Stomach (tissue), 9 donors: Measurements from ENCODE around the gene SGMS1. TPM values are rescaled to one million over a fixed set of nuclear protein-coding genes. Genes with fewer than 3 reads are reported as not detected.

Experiments used
- DNase-seq, 2 donors: peaks; one replicate each; pipeline versions ENCODE4 v3.0.0 to v3.0.0-alpha.2; 2013 to 2019
- H3K27ac ChIP-seq, 5 donors: fragments of 200-600 bp in 4 of 5; sonication (generic) in 4 of 5; one replicate each; pipeline ENCODE4 v1.5.1; 2013 to 2019; ENCODE audit warnings: mild to moderate bottlenecking in 1 of 5, moderate library complexity in 1 of 5
- H3K27me3 ChIP-seq, 3 donors: fragments of 200-600 bp; sonication (generic); one replicate each; pipeline ENCODE4 v1.5.1; 2017 to 2019; ENCODE audit warnings: mixed run types in 1 of 3
- H3K36me3 ChIP-seq, 4 donors: fragments of 200-600 bp; sonication (generic); 1 replicate in 3 of 4; 2 replicates in 1 of 4; pipeline ENCODE4 v1.5.1; 2016 to 2019
- H3K4me1 ChIP-seq, 4 donors: fragments of 200-600 bp; sonication (generic); one replicate each; pipeline ENCODE4 v1.5.1; 2016 to 2019
- H3K4me3 ChIP-seq, 4 donors: fragments of 200-600 bp; sonication (generic) in 3 of 4; one replicate each; pipeline ENCODE4 v1.5.1; 2016 to 2019; ENCODE audit warnings: mild to moderate bottlenecking in 1 of 4
- H3K9me3 ChIP-seq, 4 donors: fragments of 200-600 bp; sonication (generic); one replicate each; pipeline ENCODE4 v1.5.1; 2016 to 2019
- EP300 ChIP-seq: sonication (generic); formaldehyde crosslinking; IDR thresholded peaks from one replicate; pipeline ENCODE4 v1.6.1; 2017; ENCODE audit warnings: antibody characterized with exemption
- POLR2A ChIP-seq, 4 donors: fragments of 450-650 bp; IDR thresholded peaks; one replicate each; pipeline ENCODE4 v1.6.1; 2016; ENCODE audit warnings: antibody characterized with exemption in 4 of 4, control low read depth in 2 of 4, mild to moderate bottlenecking in 1 of 4, moderate library complexity in 1 of 4
- POLR2AphosphoS5 ChIP-seq, 3 donors: sonication (generic); formaldehyde crosslinking; IDR thresholded peaks; one replicate each; pipeline ENCODE4 v1.6.1; 2016; ENCODE audit warnings: antibody characterized with exemption in 3 of 3
- WGBS, 5 donors: extraction: QIAGEN DNeasy Blood & Tissue Kit in 3 of 5; methylation state at CpG; one replicate each; pipeline versions ENCODE4 v1.1.5 to v1.1.7; 2013 to 2018; 5-methylcytosine and 5-hydroxymethylcytosine counted together
- intact Hi-C: fragments of 100-400 bp; cut with DNase I; formaldehyde crosslinking; loops from one replicate; pipeline ENCODE4 v1.15.1; 2023; ENCODE audit warnings: low total_unique reads
- polyA plus RNA-seq, 3 donors: library from polyadenylated mRNA; stranded (reverse); fragments of 200-250 nt; gene quantifications; one replicate each; pipeline ENCODE4 v1.2.3, GENCODE V29; 2013
- total RNA-seq, 5 donors: library from RNA; depleted of rRNA; stranded (reverse); fragments of >200 nt; gene quantifications; one replicate each; pipeline versions ENCODE4 v1.1.0 to v1.2.3, GENCODE V29; 2014 to 2016
- TF ChIP-seq, protein P1 (sequence below), 7 experiments: fragments of 450-650 bp in 4 of 7; fragments of 200-600 bp in 3 of 7; sonication (generic) in 3 of 7; IDR thresholded peaks; one replicate each; pipeline ENCODE4 v1.5.1; 2016 to 2019; ENCODE audit warnings: antibody characterized with exemption in 7 of 7, control low read depth in 2 of 7, mild to moderate bottlenecking in 1 of 7
- donor health status: healthy with polysubstance abuse.
- donor health status: Bipolar disorder and iron deficiency.
- donor health status: healthy.

Gene SGMS1
- total and polyA plus RNA-seq, 8 donors = 6.2 to 229 (median 49.6) TPM

DNA sequence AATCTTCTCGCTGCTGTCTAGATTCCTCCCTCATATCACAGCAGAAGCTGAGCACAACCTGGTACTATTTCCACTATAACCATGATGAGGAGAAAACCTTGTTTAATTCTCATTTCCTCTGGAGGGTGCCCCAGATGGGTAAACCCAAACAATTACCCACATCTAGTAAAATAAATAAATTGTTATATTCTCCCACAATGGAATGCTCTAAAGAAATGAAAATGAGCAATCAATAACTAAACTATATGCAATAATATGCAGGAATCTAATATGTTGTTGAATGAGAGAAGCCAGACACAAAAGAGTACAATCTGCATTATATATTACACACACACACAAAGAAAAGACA lies 37.0 kb downstream of the SGMS1 start:
- Histone ChIP-seq H3K27ac (no peak overlapping the region), H3K36me3 (peaks cover 0 to 33% (median 27%) of the 10 kb centered on the region in 4 donors), H3K4me3 (no peak overlapping the region), H3K4me1 (peaks cover 0 to 33% (median 2%) of the 10 kb centered on the region in 4 donors), H3K9me3 (no peaks in the 10 kb centered on the region), H3K27me3 (no peaks in the 10 kb centered on the region)
- DNase-seq = no peak
- 83 to 94% (median 86%) methylated on average over 1 of the region's 1 CpG for WGBS, 5 donors
- TF ChIP-seq EP300 (no peak), POLR2AphosphoS5 (IDR thresholded peaks at IDR 0.05) (no peak), POLR2A (IDR thresholded peaks at IDR 0.05) (no peak)
- TF ChIP-seq, protein P1, sequence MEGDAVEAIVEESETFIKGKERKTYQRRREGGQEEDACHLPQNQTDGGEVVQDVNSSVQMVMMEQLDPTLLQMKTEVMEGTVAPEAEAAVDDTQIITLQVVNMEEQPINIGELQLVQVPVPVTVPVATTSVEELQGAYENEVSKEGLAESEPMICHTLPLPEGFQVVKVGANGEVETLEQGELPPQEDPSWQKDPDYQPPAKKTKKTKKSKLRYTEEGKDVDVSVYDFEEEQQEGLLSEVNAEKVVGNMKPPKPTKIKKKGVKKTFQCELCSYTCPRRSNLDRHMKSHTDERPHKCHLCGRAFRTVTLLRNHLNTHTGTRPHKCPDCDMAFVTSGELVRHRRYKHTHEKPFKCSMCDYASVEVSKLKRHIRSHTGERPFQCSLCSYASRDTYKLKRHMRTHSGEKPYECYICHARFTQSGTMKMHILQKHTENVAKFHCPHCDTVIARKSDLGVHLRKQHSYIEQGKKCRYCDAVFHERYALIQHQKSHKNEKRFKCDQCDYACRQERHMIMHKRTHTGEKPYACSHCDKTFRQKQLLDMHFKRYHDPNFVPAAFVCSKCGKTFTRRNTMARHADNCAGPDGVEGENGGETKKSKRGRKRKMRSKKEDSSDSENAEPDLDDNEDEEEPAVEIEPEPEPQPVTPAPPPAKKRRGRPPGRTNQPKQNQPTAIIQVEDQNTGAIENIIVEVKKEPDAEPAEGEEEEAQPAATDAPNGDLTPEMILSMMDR (IDR thresholded peaks at IDR 0.05) = no peak
- intact Hi-C loops = no loop called here

DNA sequence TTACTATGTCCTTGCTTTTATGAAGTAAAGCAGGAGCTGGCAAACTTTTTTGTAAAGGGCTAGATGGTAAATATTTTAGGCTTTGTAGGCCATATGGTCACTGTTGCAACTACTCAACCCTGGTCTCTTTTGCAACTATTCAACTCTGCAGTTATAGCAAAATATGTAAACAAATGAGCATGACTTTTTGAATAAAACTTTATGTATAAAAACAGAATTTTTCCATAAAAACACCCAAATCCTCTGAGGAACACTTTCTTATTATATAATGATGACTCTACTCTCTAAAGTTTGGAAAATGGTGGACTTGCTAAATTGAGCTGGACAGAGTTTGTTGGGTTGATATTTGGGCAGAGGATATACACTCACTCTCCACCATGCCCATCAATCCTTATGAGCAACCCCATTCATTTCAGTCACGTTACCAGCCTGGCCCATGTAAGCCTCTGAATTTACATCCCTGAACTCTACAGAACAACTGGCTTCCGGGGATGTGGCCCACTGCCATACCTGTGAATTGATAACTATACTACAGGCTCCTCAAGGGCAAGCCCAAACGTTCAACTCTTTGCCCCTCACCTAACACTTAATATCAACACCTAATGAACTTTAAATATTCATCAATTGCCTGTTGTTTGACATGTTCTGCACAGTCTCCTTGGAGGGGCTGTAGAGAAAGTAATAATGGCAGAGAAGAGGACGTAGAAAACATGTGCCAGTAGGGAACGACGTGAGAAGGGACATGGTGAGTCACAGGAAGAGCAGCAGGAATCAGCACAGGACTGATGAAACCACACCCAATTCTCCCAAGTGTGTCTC lies 37.6 kb downstream of the SGMS1 start:
- H3K27ac ChIP-seq = no peak overlapping the region
- WGBS, 5 donors = 80 to 89% (median 84%) methylated on average over 6 of the region's 6 CpGs
- no peaks in the 10 kb centered on the region for H3K27me3 ChIP-seq
- peaks cover 0 to 33% (median 27%) of the 10 kb centered on the region in 4 donors for H3K36me3 ChIP-seq
- peaks cover 0 to 38% (median 6%) of the 10 kb centered on the region in 4 donors for H3K4me1 ChIP-seq
- H3K9me3 ChIP-seq = no peaks in the 10 kb centered on the region
- TF ChIP-seq POLR2AphosphoS5 (IDR thresholded peaks at IDR 0.05) = no peak
- no peak for TF ChIP-seq EP300
- TF ChIP-seq POLR2A (IDR thresholded peaks at IDR 0.05) = no peak
- TF ChIP-seq, protein P1 (IDR thresholded peaks at IDR 0.05) = no peak
- DNase-seq = no peak
- intact Hi-C loops = no loop called here
- no peak overlapping the region for H3K4me3 ChIP-seq

DNA sequence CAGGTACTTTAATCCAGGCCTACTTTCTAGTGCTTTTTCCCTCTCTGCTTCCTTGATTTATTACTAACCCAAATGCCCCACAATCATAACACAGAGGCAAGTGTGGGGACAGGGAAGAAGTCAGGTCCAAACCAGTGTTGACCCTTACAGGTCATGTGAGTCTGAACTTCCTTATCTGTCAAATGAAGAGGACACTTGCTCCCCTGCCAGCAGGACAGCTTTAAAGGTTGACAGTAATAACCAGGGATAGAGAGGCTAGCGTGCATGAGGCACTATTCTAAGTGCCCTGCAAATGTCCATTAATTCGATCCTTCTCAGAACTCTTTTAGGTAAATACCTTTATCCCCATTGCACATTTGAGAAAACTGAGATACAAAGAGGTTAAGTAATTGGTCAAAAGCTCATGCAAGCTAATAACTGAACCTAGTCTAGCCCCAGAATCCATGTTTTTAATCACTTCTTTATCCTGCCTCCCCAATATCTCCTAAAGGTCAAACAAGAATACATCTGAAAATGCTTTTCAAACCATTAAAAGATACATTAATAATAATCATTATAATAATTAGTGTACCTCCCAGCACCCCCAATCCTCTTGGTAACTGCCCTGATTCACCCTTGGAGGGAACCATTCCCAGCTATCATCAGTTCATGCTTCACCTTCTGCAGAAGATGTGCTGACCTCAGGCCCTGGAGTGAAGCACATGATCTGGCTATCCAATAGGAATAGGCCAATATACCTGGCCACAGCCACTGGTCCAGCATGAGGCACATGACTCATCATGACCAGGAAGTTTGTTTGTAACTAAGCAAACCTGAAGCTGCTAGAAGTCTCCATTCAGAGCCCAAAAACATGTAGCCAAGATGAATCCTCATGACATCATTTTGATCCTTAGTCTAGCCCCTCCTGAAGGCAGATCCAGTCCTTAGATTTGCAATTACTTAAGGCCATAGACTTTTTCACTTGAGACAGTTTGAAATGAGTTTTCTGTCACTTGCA lies 40.7 kb downstream of the SGMS1 start:
- H3K27ac ChIP-seq = peak overlapping the region in 1 of 5 donors; percentile 7
- DNase-seq = no peak
- H3K36me3 ChIP-seq = peaks cover 0 to 13% (median 8%) of the 10 kb centered on the region in 4 donors
- H3K4me3 ChIP-seq = no peak overlapping the region
- H3K4me1 ChIP-seq = peaks cover 14 to 65% (median 28%) of the 10 kb centered on the region in 4 donors
- no peaks in the 10 kb centered on the region for H3K27me3 ChIP-seq
- 90 to 98% (median 96%) methylated on average over 2 of the region's 2 CpGs for WGBS, 5 donors
- H3K9me3 ChIP-seq = no peaks in the 10 kb centered on the region
- intact Hi-C loops = no loop called here
- TF ChIP-seq, protein P1 (IDR thresholded peaks at IDR 0.05) = no peak
- TF ChIP-seq POLR2AphosphoS5 (IDR thresholded peaks at IDR 0.05) (no peak), EP300 (no peak), POLR2A (IDR thresholded peaks at IDR 0.05) (no peak)

DNA sequence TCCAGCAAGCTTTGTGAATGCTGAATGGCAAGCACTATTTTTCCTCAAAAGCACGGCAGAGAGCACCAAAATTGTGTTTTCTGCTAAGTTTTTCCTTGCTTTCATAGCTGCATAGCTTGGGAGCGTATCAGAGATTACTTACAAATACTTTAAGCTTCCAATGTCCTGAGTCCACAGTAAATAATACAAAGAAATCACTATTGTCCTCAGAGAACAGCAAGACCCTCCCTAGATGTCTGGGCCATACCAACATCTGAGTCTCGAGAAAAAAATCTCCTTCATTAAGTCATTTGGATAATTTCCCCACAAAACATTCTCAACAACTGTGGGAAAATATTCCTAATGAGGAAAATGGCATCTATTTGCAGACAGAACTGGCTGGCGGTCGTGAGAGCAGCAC lies 41.7 kb downstream of the SGMS1 start:
- TF ChIP-seq EP300 = no peak
- no peak for TF ChIP-seq POLR2A (IDR thresholded peaks at IDR 0.05)
- TF ChIP-seq, protein P1 (IDR thresholded peaks at IDR 0.05) = no peak
- TF ChIP-seq POLR2AphosphoS5 (IDR thresholded peaks at IDR 0.05) = no peak
- Histone ChIP-seq H3K36me3 (peaks cover 0 to 5% (median under 1%) of the 10 kb centered on the region in 4 donors), H3K27ac (peak overlapping the region in 2 of 5 donors; percentile 7 to 87), H3K4me1 (peaks cover 24 to 75% (median 38%) of the 10 kb centered on the region in 4 donors), H3K9me3 (no peaks in the 10 kb centered on the region), H3K27me3 (no peaks in the 10 kb centered on the region), H3K4me3 (no peak overlapping the region)
- 80 to 94% (median 87%) methylated on average over 5 of the region's 5 CpGs for WGBS, 5 donors
- intact Hi-C loops = no loop called here
- no peak for DNase-seq
